Measurements from ENCODE around the gene KBTBD6. TPM values are rescaled to one million over a fixed set of nuclear protein-coding genes. Genes with fewer than 3 reads are reported as not detected.

KBTBD6 gene
- total RNA-seq, 1 donor = 9.0 TPM

- TF ChIP-seq, protein P1, sequence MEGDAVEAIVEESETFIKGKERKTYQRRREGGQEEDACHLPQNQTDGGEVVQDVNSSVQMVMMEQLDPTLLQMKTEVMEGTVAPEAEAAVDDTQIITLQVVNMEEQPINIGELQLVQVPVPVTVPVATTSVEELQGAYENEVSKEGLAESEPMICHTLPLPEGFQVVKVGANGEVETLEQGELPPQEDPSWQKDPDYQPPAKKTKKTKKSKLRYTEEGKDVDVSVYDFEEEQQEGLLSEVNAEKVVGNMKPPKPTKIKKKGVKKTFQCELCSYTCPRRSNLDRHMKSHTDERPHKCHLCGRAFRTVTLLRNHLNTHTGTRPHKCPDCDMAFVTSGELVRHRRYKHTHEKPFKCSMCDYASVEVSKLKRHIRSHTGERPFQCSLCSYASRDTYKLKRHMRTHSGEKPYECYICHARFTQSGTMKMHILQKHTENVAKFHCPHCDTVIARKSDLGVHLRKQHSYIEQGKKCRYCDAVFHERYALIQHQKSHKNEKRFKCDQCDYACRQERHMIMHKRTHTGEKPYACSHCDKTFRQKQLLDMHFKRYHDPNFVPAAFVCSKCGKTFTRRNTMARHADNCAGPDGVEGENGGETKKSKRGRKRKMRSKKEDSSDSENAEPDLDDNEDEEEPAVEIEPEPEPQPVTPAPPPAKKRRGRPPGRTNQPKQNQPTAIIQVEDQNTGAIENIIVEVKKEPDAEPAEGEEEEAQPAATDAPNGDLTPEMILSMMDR (IDR thresholded peaks at IDR 0.05; ENCODE audit: extremely low read depth, low read depth, low read length) = no peak
- Histone ChIP-seq H3K27ac (ENCODE audit: low read depth, low read length) (no peak overlapping the region), H3K4me1 (ENCODE audit: insufficient read depth, low read length) (no peaks in the 10 kb centered on the region), H3K79me2 (ENCODE audit: insufficient read depth, low read length) (no peaks in the 10 kb centered on the region), H4K20me1 (ENCODE audit: insufficient read depth, low read length) (no peaks in the 10 kb centered on the region), H3K4me2 (ENCODE audit: insufficient read depth, low read length) (no peak overlapping the region), H3K27me3 (ENCODE audit: insufficient read depth, low read length) (no peaks in the 10 kb centered on the region), H2AFZ (ENCODE audit: low read length) (no peak overlapping the region), H3K9me3 (ENCODE audit: low read depth, low read length) (no peaks in the 10 kb centered on the region), H3K36me3 (ENCODE audit: insufficient read depth, low read length) (no peaks in the 10 kb centered on the region), H3K4me3 (ENCODE audit: insufficient read depth, low read length) (no peak overlapping the region)
- no peak for DNase-seq (ENCODE audit: insufficient read length, low spot score, missing footprints)
Observed at GRCh38 chr13:41122838-41123237, 9.8 kb downstream of the KBTBD6 start.

DNA sequence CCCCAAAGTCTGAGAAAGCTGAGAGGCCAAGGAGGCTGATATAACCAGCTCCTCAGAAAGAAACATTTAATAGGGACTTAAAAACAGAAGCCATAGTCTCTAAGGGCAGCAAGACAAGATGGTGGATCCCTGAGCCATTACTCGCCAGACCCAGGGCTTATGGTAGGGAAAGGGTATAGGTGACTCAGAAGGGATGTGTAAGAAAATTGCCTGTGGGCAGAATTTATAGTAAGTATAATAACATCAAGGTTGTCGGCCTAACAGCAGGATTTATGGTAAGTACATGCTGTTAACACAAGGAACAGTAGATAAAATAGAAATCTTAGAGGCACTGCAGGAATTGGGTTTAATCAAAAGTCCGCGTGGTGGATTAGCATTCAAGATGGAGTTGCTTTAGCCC is 14.7 kb downstream of the KBTBD6 start:
- peak; percentile 14 for DNase-seq (ENCODE audit: insufficient read length, low spot score, missing footprints)
- Histone ChIP-seq H3K36me3 (ENCODE audit: insufficient read depth, low read length) (no peaks in the 10 kb centered on the region), H3K9me3 (ENCODE audit: low read depth, low read length) (no peaks in the 10 kb centered on the region), H3K27me3 (ENCODE audit: insufficient read depth, low read length) (no peaks in the 10 kb centered on the region), H3K4me2 (ENCODE audit: insufficient read depth, low read length) (no peak overlapping the region), H3K79me2 (ENCODE audit: insufficient read depth, low read length) (no peaks in the 10 kb centered on the region), H3K4me3 (ENCODE audit: insufficient read depth, low read length) (no peak overlapping the region), H4K20me1 (ENCODE audit: insufficient read depth, low read length) (no peaks in the 10 kb centered on the region), H2AFZ (ENCODE audit: low read length) (peak overlapping the region; percentile 0), H3K27ac (ENCODE audit: low read depth, low read length) (no peak overlapping the region), H3K4me1 (ENCODE audit: insufficient read depth, low read length) (no peaks in the 10 kb centered on the region)
- TF ChIP-seq, protein P1 (IDR thresholded peaks at IDR 0.05; ENCODE audit: extremely low read depth, low read depth, low read length) = no peak

- H4K20me1 ChIP-seq (ENCODE audit: insufficient read depth, low read length) = no peaks in the 10 kb centered on the region
- H3K36me3 ChIP-seq (ENCODE audit: insufficient read depth, low read length) = no peaks in the 10 kb centered on the region
- no peak overlapping the region for H2AFZ ChIP-seq (ENCODE audit: low read length)
- DNase-seq (ENCODE audit: insufficient read length, low spot score, missing footprints) = no peak
- no peak overlapping the region for H3K4me3 ChIP-seq (ENCODE audit: insufficient read depth, low read length)
- H3K9me3 ChIP-seq (ENCODE audit: low read depth, low read length) = no peaks in the 10 kb centered on the region
- no peaks in the 10 kb centered on the region for H3K27me3 ChIP-seq (ENCODE audit: insufficient read depth, low read length)
- TF ChIP-seq, protein P1 (IDR thresholded peaks at IDR 0.05; ENCODE audit: extremely low read depth, low read depth, low read length) = no peak
- no peak overlapping the region for H3K27ac ChIP-seq (ENCODE audit: low read depth, low read length)
- no peaks in the 10 kb centered on the region for H3K79me2 ChIP-seq (ENCODE audit: insufficient read depth, low read length)
- H3K4me2 ChIP-seq (ENCODE audit: insufficient read depth, low read length) = no peak overlapping the region
- no peaks in the 10 kb centered on the region for H3K4me1 ChIP-seq (ENCODE audit: insufficient read depth, low read length)
Observed at GRCh38 chr13:41111454-41111853, 21.1 kb downstream of the KBTBD6 start.

DNA sequence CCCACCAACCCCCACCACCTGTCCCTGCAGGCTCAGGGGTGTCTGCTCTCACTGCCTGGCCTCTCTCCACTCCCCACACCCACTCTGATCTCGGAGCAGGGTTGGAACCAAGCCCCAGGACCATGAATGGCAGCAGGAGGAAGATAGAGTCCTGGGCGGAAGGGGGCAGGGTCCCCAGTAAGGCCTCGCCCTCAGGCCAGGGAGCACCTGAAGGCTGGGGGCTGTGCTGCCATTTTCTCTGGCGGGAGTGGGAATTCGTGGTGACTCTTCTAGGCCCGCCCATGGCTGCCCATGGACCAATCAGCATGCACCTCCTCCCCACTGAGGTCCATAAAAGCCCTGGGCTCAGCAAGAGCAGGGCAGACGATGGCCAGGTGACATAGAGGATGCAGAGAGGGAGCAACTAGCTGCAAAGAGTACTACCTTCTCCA is 25.0 kb downstream of the KBTBD6 start:
- no peaks in the 10 kb centered on the region for H3K27me3 ChIP-seq (ENCODE audit: insufficient read depth, low read length)
- no peak for DNase-seq (ENCODE audit: insufficient read length, low spot score, missing footprints)
- H2AFZ ChIP-seq (ENCODE audit: low read length) = no peak overlapping the region
- no peaks in the 10 kb centered on the region for H4K20me1 ChIP-seq (ENCODE audit: insufficient read depth, low read length)
- H3K4me1 ChIP-seq (ENCODE audit: insufficient read depth, low read length) = no peaks in the 10 kb centered on the region
- H3K27ac ChIP-seq (ENCODE audit: low read depth, low read length) = no peak overlapping the region
- no peak overlapping the region for H3K4me2 ChIP-seq (ENCODE audit: insufficient read depth, low read length)
- no peaks in the 10 kb centered on the region for H3K79me2 ChIP-seq (ENCODE audit: insufficient read depth, low read length)
- H3K4me3 ChIP-seq (ENCODE audit: insufficient read depth, low read length) = no peak overlapping the region
- TF ChIP-seq, protein P1 (IDR thresholded peaks at IDR 0.05; ENCODE audit: extremely low read depth, low read depth, low read length) = no peak
- no peaks in the 10 kb centered on the region for H3K36me3 ChIP-seq (ENCODE audit: insufficient read depth, low read length)
- no peaks in the 10 kb centered on the region for H3K9me3 ChIP-seq (ENCODE audit: low read depth, low read length)

All from osteoblast (primary cell).